ENCODE results near the gene GSG1. TPM values are rescaled to one million over a fixed set of nuclear protein-coding genes. Genes with fewer than 3 reads are reported as not detected.

GSG1 gene
- total RNA-seq, 2 experiments from 2014 or later = not detected

GRCh38 chr12:13066014-13066413 lies 37.5 kb downstream of the GSG1 start:
- Mint-ChIP-seq H3K4me3 (no peak overlapping the region), H3K27me3 (no peaks in the 10 kb centered on the region), H3K4me1 (ENCODE audit: low read depth) (no peaks in the 10 kb centered on the region), H3K27ac (no peak overlapping the region), H3K9me3 (no peaks in the 10 kb centered on the region), H3K36me3 (ENCODE audit: low read depth) (peaks cover 45% of the 10 kb centered on the region)
- intact Hi-C loops (cut with DNase I, micrococcal nuclease) = no loop called here
- Histone ChIP-seq H3K27ac (ENCODE audit: low read depth in 1 of 2, low read length in 2 of 2) (no peak overlapping the region), H3K4me3 (ENCODE audit: low read length) (no peak overlapping the region), H3K4me1 (ENCODE audit: insufficient read depth, low read length) (no peaks in the 10 kb centered on the region), H3K36me3 (ENCODE audit: insufficient read depth, low read length) (peaks cover 11% of the 10 kb centered on the region), H3K9me3 (ENCODE audit: control insufficient read depth in 1 of 2, insufficient read depth in 1 of 2, low read length in 2 of 2) (no peaks in the 10 kb centered on the region), H3K27me3 (ENCODE audit: control insufficient read depth in 1 of 2, insufficient read depth in 2 of 2, low read length in 2 of 2) (no peaks in the 10 kb centered on the region)
- TF ChIP-seq CTCF (IDR thresholded peaks at IDR 0.05) = no peak
- ATAC-seq (ENCODE audit: poor library complexity) (no peak), DNase-seq (no peak)
- POLR2A ChIA-PET = no interaction called here
- CTCF ChIA-PET = interaction anchor here (1.4 to 2.4 kb wide), 2 partner anchors 10 to 146 kb away, joined by 3 to 5 read pairs; no protein-coding TSS in a partner anchor

GRCh38 chr12:13062669-13063068 lies 40.8 kb downstream of the GSG1 start:
- no peak overlapping the region for H3K27ac ChIP-seq (ENCODE audit: low read depth in 1 of 2, low read length in 2 of 2)
- TF ChIP-seq CTCF (IDR thresholded peaks at IDR 0.05) = no peak
- H3K27me3 Mint-ChIP-seq = no peaks in the 10 kb centered on the region
- ATAC-seq (ENCODE audit: poor library complexity) = no peak
- ChIA-PET CTCF (no interaction called here), POLR2A (no interaction called here)
- no peaks in the 10 kb centered on the region for H3K27me3 ChIP-seq (ENCODE audit: control insufficient read depth in 1 of 2, insufficient read depth in 2 of 2, low read length in 2 of 2)
- no peaks in the 10 kb centered on the region for H3K4me1 Mint-ChIP-seq (ENCODE audit: low read depth)
- no peaks in the 10 kb centered on the region for H3K9me3 ChIP-seq (ENCODE audit: control insufficient read depth in 1 of 2, insufficient read depth in 1 of 2, low read length in 2 of 2)
- no peak for DNase-seq
- H3K4me3 ChIP-seq (ENCODE audit: low read length) = no peak overlapping the region
- H3K4me3 Mint-ChIP-seq = no peak overlapping the region
- H3K9me3 Mint-ChIP-seq = no peaks in the 10 kb centered on the region
- H3K36me3 ChIP-seq (ENCODE audit: insufficient read depth, low read length) = peaks cover 15% of the 10 kb centered on the region
- H3K4me1 ChIP-seq (ENCODE audit: insufficient read depth, low read length) = no peaks in the 10 kb centered on the region
- peaks cover 49% of the 10 kb centered on the region for H3K36me3 Mint-ChIP-seq (ENCODE audit: low read depth)
- no peak overlapping the region for H3K27ac Mint-ChIP-seq
- intact Hi-C loops (cut with DNase I, micrococcal nuclease) = no loop called here

GRCh38 chr12:13061377-13061776 lies 42.1 kb downstream of the GSG1 start:
- no peak overlapping the region for H3K4me3 ChIP-seq (ENCODE audit: low read length)
- no peak for DNase-seq
- Mint-ChIP-seq H3K27me3 (no peaks in the 10 kb centered on the region), H3K27ac (no peak overlapping the region), H3K36me3 (ENCODE audit: low read depth) (peaks cover 46% of the 10 kb centered on the region), H3K4me1 (ENCODE audit: low read depth) (no peaks in the 10 kb centered on the region), H3K9me3 (no peaks in the 10 kb centered on the region), H3K4me3 (no peak overlapping the region)
- TF ChIP-seq CTCF (IDR thresholded peaks at IDR 0.05) = no peak
- H3K9me3 ChIP-seq (ENCODE audit: control insufficient read depth in 1 of 2, insufficient read depth in 1 of 2, low read length in 2 of 2) = no peaks in the 10 kb centered on the region
- ATAC-seq (ENCODE audit: poor library complexity) = no peak
- H3K27ac ChIP-seq (ENCODE audit: low read depth in 1 of 2, low read length in 2 of 2) = no peak overlapping the region
- POLR2A ChIA-PET = no interaction called here
- CTCF ChIA-PET = no interaction called here
- H3K4me1 ChIP-seq (ENCODE audit: insufficient read depth, low read length) = no peaks in the 10 kb centered on the region
- peaks cover 15% of the 10 kb centered on the region for H3K36me3 ChIP-seq (ENCODE audit: insufficient read depth, low read length)
- no peaks in the 10 kb centered on the region for H3K27me3 ChIP-seq (ENCODE audit: control insufficient read depth in 1 of 2, insufficient read depth in 2 of 2, low read length in 2 of 2)
- intact Hi-C loops (cut with DNase I, micrococcal nuclease) = no loop called here

All from CD4-positive, alpha-beta T cell (primary cell).